Left lung (tissue), 10 donors: ENCODE results near the gene OR2B6. TPM values are rescaled to one million over a fixed set of nuclear protein-coding genes. Genes with fewer than 3 reads are reported as not detected.

Experiments
- ATAC-seq: fragments of 200-7000 bp; cut with Tn5 transposase; one replicate; pipeline ENCODE4 v1.9.1; 2020; ENCODE audit warnings: moderate library complexity
- DNase-seq, 4 donors: peaks; one replicate each; pipeline ENCODE4 v3.0.0-alpha.2; 2013 to 2020
- H3K27ac ChIP-seq, 2 donors: fragments of 200-600 bp; sonication (generic) in 1 of 2; one replicate each; pipeline versions ENCODE4 v1.5.0 to v1.8.0; 2020 to 2021
- H3K27me3 ChIP-seq, 2 donors: fragments of 200-600 bp; sonication (generic) in 1 of 2; one replicate each; pipeline versions ENCODE4 v1.5.0 to v1.8.0; 2020 to 2021
- H3K36me3 ChIP-seq, 2 donors: fragments of 200-600 bp; sonication (generic) in 1 of 2; one replicate each; pipeline versions ENCODE4 v1.5.0 to v1.8.0; 2020 to 2021
- H3K4me1 ChIP-seq, 2 donors: fragments of 200-600 bp; one replicate each; pipeline ENCODE4 v1.8.0; 2021
- H3K4me3 ChIP-seq, 2 donors: fragments of 200-600 bp; sonication (generic) in 1 of 2; one replicate each; pipeline versions ENCODE4 v1.5.0 to v1.8.0; 2020 to 2021; ENCODE audit warnings: mild to moderate bottlenecking in 1 of 2
- H3K9me3 ChIP-seq, 2 donors: fragments of 200-600 bp; sonication (generic) in 1 of 2; one replicate each; pipeline versions ENCODE4 v1.5.0 to v1.8.0; 2020 to 2021
- intact Hi-C, 2 donors: fragments of 100-400 bp; cut with DNase I; formaldehyde crosslinking; loops; one replicate each; pipeline versions ENCODE4 v1.11.2 to v1.14.2; 2022
- polyA plus RNA-seq, 6 donors: library from polyadenylated mRNA; unstranded; fragments of 120-200 nt; gene quantifications; one replicate each; pipeline ENCODE4 v1.2.1, GENCODE V29; 2013; ENCODE audit not compliant: insufficient read length in 6 of 6
- total RNA-seq, 2 donors: library from RNA; stranded (reverse); fragmentation: NEBNext Ultra II Directional; extraction: Animal tissue kit (Norgen Biotek cat#: 25700); gene quantifications; one replicate each; pipeline ENCODE4 v1.2.1, GENCODE V29; 2021
- TF ChIP-seq, protein P1 (sequence below), 2 donors: fragments of 200-600 bp; sonication (generic) in 1 of 2; IDR thresholded peaks; one replicate each; pipeline versions ENCODE4 v1.5.0 to v1.8.0; 2021; ENCODE audit warnings: antibody characterized with exemption in 2 of 2
- donor health status: DM: no; HTN: yes; CAD: no.
- donor health status: DM: no; HTN: no; CAD: no.

The OR2B6 gene
- total and polyA plus RNA-seq, 8 donors: 0.17 to 0.49 (median 0.30) TPM; not detected in 3

DNA sequence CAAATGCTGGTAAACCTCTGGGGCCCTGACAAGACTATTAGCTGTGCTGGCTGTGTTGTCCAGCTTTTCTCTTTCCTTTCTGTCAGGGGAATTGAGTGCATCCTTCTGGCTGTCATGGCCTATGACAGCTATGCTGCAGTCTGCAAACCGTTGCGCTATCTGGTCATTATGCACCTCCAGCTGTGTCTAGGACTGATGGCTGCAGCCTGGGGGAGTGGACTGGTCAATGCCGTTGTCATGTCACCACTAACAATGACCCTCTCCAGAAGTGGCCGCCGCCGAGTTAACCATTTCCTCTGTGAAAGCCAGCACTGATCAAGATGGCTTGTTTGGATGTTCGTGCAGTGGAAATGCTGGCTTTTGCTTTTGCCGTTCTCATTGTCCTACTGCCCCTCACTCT lies 20.3 kb downstream of the OR2B6 start:
- no peak overlapping the region for H3K27ac ChIP-seq
- intact Hi-C loops: no loop called here
- no peaks in the 10 kb centered on the region for H3K4me1 ChIP-seq
- H3K9me3 ChIP-seq: no peaks in the 10 kb centered on the region
- H3K36me3 ChIP-seq: no peaks in the 10 kb centered on the region
- H3K27me3 ChIP-seq: peaks cover 0 to 17% of the 10 kb centered on the region in 2 donors
- TF ChIP-seq, protein P1, sequence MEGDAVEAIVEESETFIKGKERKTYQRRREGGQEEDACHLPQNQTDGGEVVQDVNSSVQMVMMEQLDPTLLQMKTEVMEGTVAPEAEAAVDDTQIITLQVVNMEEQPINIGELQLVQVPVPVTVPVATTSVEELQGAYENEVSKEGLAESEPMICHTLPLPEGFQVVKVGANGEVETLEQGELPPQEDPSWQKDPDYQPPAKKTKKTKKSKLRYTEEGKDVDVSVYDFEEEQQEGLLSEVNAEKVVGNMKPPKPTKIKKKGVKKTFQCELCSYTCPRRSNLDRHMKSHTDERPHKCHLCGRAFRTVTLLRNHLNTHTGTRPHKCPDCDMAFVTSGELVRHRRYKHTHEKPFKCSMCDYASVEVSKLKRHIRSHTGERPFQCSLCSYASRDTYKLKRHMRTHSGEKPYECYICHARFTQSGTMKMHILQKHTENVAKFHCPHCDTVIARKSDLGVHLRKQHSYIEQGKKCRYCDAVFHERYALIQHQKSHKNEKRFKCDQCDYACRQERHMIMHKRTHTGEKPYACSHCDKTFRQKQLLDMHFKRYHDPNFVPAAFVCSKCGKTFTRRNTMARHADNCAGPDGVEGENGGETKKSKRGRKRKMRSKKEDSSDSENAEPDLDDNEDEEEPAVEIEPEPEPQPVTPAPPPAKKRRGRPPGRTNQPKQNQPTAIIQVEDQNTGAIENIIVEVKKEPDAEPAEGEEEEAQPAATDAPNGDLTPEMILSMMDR (IDR thresholded peaks at IDR 0.05): no peak
- DNase-seq (no peak), ATAC-seq (no peak)
- H3K4me3 ChIP-seq: no peak overlapping the region

DNA sequence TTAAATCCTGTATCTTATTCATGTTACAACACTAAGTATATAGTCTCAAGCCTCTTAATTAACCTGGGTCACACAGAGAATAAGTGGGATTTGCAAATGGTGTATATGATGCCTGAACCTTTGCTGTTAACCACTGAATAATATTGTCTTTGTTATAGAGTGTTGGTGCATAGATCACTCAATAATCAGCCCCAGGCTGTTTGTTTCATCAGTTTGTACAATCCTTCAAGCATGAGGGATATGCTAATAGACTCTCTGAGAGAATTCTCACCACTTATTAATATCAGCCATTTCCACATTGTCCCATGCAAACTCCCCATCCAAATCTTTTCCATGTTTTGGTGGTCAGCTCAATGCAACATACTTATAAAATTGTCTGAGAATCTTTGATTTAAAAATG lies 21.7 kb downstream of the OR2B6 start:
- intact Hi-C loops: no loop called here
- TF ChIP-seq, protein P1 (IDR thresholded peaks at IDR 0.05): no peak

DNA sequence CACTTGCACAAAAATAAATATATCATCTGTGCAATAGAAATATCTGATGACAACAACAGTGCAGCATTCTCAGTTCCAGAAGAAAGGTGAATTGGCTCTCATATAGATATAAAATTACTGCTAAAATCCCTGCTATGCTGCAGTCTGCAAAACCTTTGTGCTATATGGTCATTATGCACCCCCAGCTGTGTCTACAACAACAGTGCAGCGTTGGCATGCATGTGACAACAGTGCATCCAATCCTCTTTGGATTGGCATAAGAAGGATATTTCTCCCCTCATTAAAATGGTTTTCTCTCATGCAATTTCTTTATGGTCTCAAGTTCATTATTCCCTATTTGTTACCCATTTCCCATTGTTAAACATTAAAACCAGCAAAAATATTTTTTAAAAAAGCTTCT lies 23.1 kb downstream of the OR2B6 start:
- TF ChIP-seq, protein P1 (IDR thresholded peaks at IDR 0.05): no peak
- H3K4me1 ChIP-seq: no peaks in the 10 kb centered on the region
- DNase-seq (no peak), ATAC-seq (no peak)
- no peak overlapping the region for H3K4me3 ChIP-seq
- intact Hi-C loops: no loop called here
- peaks cover 0 to 17% of the 10 kb centered on the region in 2 donors for H3K27me3 ChIP-seq
- H3K36me3 ChIP-seq: no peaks in the 10 kb centered on the region
- no peak overlapping the region for H3K27ac ChIP-seq
- H3K9me3 ChIP-seq: no peaks in the 10 kb centered on the region

More for the DNA sequence above, 21.7 kb downstream of the OR2B6 start:
- Histone ChIP-seq H3K4me3 (no peak overlapping the region), H3K27ac (no peak overlapping the region), H3K9me3 (no peaks in the 10 kb centered on the region), H3K27me3 (peaks cover 0 to 17% of the 10 kb centered on the region in 2 donors), H3K4me1 (no peaks in the 10 kb centered on the region), H3K36me3 (no peaks in the 10 kb centered on the region)
- DNase-seq (no peak), ATAC-seq (no peak)

DNA sequence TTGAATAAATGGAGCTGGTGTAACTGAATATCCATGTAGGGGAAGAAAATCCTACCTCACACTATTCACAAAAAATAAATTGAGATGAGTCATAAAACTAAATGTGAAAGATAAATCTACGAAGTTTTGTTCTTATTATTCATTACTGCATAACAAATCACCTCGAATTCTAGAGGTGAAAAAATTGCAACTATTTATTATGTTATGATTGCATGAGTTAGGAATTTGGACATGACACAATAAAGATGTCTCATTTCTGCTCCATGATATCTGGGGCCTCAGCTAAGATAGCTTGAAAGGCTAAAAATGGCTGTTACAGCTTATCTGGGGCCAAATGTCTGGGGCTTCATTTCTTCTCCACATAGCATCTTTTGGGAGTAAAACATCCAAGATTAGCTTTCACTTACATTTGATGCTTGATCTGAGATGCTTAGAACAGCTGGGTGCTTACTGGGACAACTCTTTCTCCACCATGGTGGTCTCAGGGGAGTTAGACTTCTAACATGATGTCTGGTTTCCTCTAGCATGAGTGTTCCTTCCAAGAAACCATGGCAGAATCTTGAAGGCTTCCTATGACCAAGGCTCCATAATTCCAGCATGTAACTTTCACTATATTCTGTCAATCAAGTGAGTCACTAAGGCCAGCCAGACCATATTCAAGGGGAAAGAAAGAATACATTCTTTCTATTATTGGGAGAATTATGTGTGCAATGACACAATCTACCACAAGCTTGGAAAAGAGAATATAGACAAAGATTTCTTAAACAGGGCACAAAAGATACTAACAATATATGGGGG lies 30.1 kb downstream of the OR2B6 start:
- TF ChIP-seq, protein P1 (IDR thresholded peaks at IDR 0.05): no peak
- H3K9me3 ChIP-seq: no peaks in the 10 kb centered on the region
- no peaks in the 10 kb centered on the region for H3K36me3 ChIP-seq
- peaks cover 0 to 18% of the 10 kb centered on the region in 2 donors for H3K27me3 ChIP-seq
- H3K4me1 ChIP-seq: no peaks in the 10 kb centered on the region
- no peak overlapping the region for H3K27ac ChIP-seq
- no peak overlapping the region for H3K4me3 ChIP-seq
- DNase-seq (no peak), ATAC-seq (no peak)
- intact Hi-C loops: no loop called here

DNA sequence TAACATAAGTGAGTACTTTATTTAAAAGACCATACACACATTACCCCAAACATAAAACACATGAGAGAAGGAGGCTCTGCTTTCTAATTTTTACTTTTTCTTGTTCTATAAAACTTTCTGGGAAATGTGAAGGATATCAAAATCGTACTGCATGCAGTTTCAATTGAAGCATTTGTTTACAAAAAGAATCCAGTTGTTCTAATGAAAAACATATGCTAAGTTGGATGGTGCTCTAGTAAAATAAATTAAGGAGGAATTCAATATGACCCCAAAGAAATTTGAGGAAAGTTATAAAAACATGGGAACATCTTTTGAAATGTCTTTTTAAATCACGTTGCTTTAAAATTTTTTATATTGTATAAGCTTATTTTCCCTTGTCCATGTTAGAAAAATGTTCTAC lies 37.6 kb downstream of the OR2B6 start:
- TF ChIP-seq, protein P1 (IDR thresholded peaks at IDR 0.05): no peak
- peaks cover 0 to 36% of the 10 kb centered on the region in 2 donors for H3K27me3 ChIP-seq
- no peak for ATAC-seq
- H3K27ac ChIP-seq: no peak overlapping the region
- intact Hi-C loops: no loop called here
- H3K36me3 ChIP-seq: no peaks in the 10 kb centered on the region
- DNase-seq: no peak
- H3K4me1 ChIP-seq: no peaks in the 10 kb centered on the region
- H3K9me3 ChIP-seq: no peaks in the 10 kb centered on the region
- no peak overlapping the region for H3K4me3 ChIP-seq
